Measurements from ENCODE around the gene GDPD2.

- no peak for TF ChIP-seq POLR2AphosphoS5 (IDR thresholded peaks at IDR 0.05; ENCODE audit: low read depth, low read length)
- no peak for TF ChIP-seq FOXP2 (optimal IDR thresholded peaks at IDR 0.05; ENCODE audit: borderline replicate concordance, extremely low read depth, extremely low read length, insufficient read depth)
- no peak for TF ChIP-seq SIN3A (IDR thresholded peaks at IDR 0.05; ENCODE audit: borderline replicate concordance, insufficient read depth, low read length)
Observed at GRCh38 chrX:70468709-70469108, 45.6 kb downstream of the GDPD2 start.

All from PFSK-1 (cell line).